Loucy (cell line): ENCODE data around the gene SHROOM2.

Experiments used
- CTCF ChIP-seq: fragments of 200-600 bp; sonication (generic); conservative IDR thresholded peaks from 2 replicates; pipeline ENCODE4 v1.5.1; 2014; ENCODE audit warnings: mild to moderate bottlenecking, antibody characterized with exemption, low read length
- EZH2phosphoT487 ChIP-seq: fragments of 200-600 bp; IDR thresholded peaks from 2 replicates; pipeline ENCODE4 v1.6.1; 2018; ENCODE audit warnings: antibody characterized with exemption, mild to moderate bottlenecking, moderate library complexity, borderline replicate concordance

GRCh38 chrX:9821572-9821971 lies 35.3 kb downstream of the SHROOM2 start:
- no peak for TF ChIP-seq CTCF
- TF ChIP-seq EZH2phosphoT487, result no peak
